GM23248 (cell line): ENCODE results near the gene LDLRAD3.

Experiments
- EZH2 ChIP-seq: fragments of 200-600 bp; sonication (generic); IDR thresholded peaks from 2 replicates; pipeline ENCODE4 v1.6.1; 2018; ENCODE audit warnings: antibody characterized with exemption, mild to moderate bottlenecking; ENCODE audit not compliant: insufficient read depth, poor library complexity, severe bottlenecking
- EZH2phosphoT487 ChIP-seq: fragments of 200-600 bp; sonication (generic); IDR thresholded peaks from 2 replicates; pipeline ENCODE4 v1.6.1; 2018; ENCODE audit warnings: antibody characterized with exemption, moderate library complexity, mild to moderate bottlenecking, low read depth; ENCODE audit not compliant: insufficient read depth

DNA sequence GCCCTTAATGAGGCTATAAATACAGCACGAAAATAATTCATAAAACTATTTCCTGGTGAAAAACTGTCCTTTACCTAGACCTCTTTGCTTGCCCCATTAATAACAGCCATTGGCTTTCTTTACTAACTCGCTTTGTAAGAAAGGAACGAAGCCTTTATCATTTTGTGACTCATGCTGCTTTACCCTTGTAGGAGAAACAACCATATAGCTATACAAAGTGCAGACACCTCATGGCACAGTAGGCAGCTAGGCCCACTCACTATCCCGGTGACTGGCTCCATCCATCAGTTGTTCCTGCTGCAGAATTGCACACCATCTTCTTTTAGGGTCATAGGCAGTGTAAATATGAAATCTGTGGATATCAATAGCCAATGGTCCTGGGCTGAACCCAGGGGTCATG is 85.8 kb downstream of the LDLRAD3 start:
- no peak for TF ChIP-seq EZH2
- TF ChIP-seq EZH2phosphoT487 = no peak
